ENCODE data around the gene PTPRE.

PTPRE gene

GRCh38 chr10:127892743-127893142 lies 14.2 kb upstream of the PTPRE start, which contains the start of gene CLRN3:
TSS of gene CLRN3 (minus strand) at chr10:127892941. CDS start at chr10:127892784, 157 bp downstream.
- no peak within 1 kb of the TSS for H3K9ac ChIP-seq (ENCODE audit: low read length)
- H3K4me3 ChIP-seq (ENCODE audit: low read length), result no peak within 1 kb of the TSS
- no peaks in the 10 kb centered on the region for H3K79me2 ChIP-seq (ENCODE audit: low read length)
- TF ChIP-seq CTCF (IDR thresholded peaks at IDR 0.05; ENCODE audit: low read depth, low read length) (no peak), EZH2phosphoT487 (IDR thresholded peaks at IDR 0.05; ENCODE audit: low read depth) (no peak)
- no peaks in the 10 kb centered on the region for H4K20me1 ChIP-seq (ENCODE audit: insufficient read depth, low read length)
- no peak within 1 kb of the TSS for H3K27ac ChIP-seq (ENCODE audit: low read length)
- H3K4me1 ChIP-seq (ENCODE audit: low read length), result no peaks in the 10 kb centered on the region
- H3K9me3 ChIP-seq (ENCODE audit: insufficient read depth, low read length), result no peaks in the 10 kb centered on the region
- H3K27me3 ChIP-seq (ENCODE audit: low read depth, low read length), result no peaks in the 10 kb centered on the region
- no peaks in the 10 kb centered on the region for H3K36me3 ChIP-seq (replicated peaks; ENCODE audit: low read depth, low read length)
- no peak within 1 kb of the TSS for H2AFZ ChIP-seq (ENCODE audit: low read depth, low read length)
- H3K4me2 ChIP-seq (ENCODE audit: low read length), result no peak within 1 kb of the TSS

- TF ChIP-seq EZH2phosphoT487 (IDR thresholded peaks at IDR 0.05; ENCODE audit: low read depth) (no peak), CTCF (IDR thresholded peaks at IDR 0.05; ENCODE audit: low read depth, low read length) (no peak)
- no peaks in the 10 kb centered on the region for H4K20me1 ChIP-seq (ENCODE audit: insufficient read depth, low read length)
- H2AFZ ChIP-seq (ENCODE audit: low read depth, low read length), result no peak overlapping the region
- no peaks in the 10 kb centered on the region for H3K4me1 ChIP-seq (ENCODE audit: low read length)
- no peaks in the 10 kb centered on the region for H3K9me3 ChIP-seq (ENCODE audit: insufficient read depth, low read length)
- H3K79me2 ChIP-seq (ENCODE audit: low read length), result no peaks in the 10 kb centered on the region
- no peaks in the 10 kb centered on the region for H3K27me3 ChIP-seq (ENCODE audit: low read depth, low read length)
- no peak overlapping the region for H3K27ac ChIP-seq (ENCODE audit: low read length)
- H3K4me3 ChIP-seq (ENCODE audit: low read length), result no peak overlapping the region
- no peak overlapping the region for H3K4me2 ChIP-seq (ENCODE audit: low read length)
- no peak overlapping the region for H3K9ac ChIP-seq (ENCODE audit: low read length)
- H3K36me3 ChIP-seq (replicated peaks; ENCODE audit: low read depth, low read length), result no peaks in the 10 kb centered on the region
These were observed 12.8 kb upstream of the PTPRE start for GRCh38 chr10:127894146-127894545.

GRCh38 chr10:127896590-127896989 lies 10.3 kb upstream of the PTPRE start:
- no peak overlapping the region for H3K4me3 ChIP-seq (ENCODE audit: low read length)
- no peaks in the 10 kb centered on the region for H3K4me1 ChIP-seq (ENCODE audit: low read length)
- no peak overlapping the region for H3K27ac ChIP-seq (ENCODE audit: low read length)
- TF ChIP-seq CTCF (IDR thresholded peaks at IDR 0.05; ENCODE audit: low read depth, low read length), result no peak
- no peak for TF ChIP-seq EZH2phosphoT487 (IDR thresholded peaks at IDR 0.05; ENCODE audit: low read depth)
- H3K9ac ChIP-seq (ENCODE audit: low read length), result no peak overlapping the region
- no peak overlapping the region for H3K4me2 ChIP-seq (ENCODE audit: low read length)
- H3K36me3 ChIP-seq (replicated peaks; ENCODE audit: low read depth, low read length), result no peaks in the 10 kb centered on the region
- no peaks in the 10 kb centered on the region for H3K27me3 ChIP-seq (ENCODE audit: low read depth, low read length)
- H3K9me3 ChIP-seq (ENCODE audit: insufficient read depth, low read length), result no peaks in the 10 kb centered on the region
- no peaks in the 10 kb centered on the region for H4K20me1 ChIP-seq (ENCODE audit: insufficient read depth, low read length)
- H2AFZ ChIP-seq (ENCODE audit: low read depth, low read length), result no peak overlapping the region
- no peaks in the 10 kb centered on the region for H3K79me2 ChIP-seq (ENCODE audit: low read length)

GRCh38 chr10:127897177-127897576 lies 9.7 kb upstream of the PTPRE start:
- Histone ChIP-seq H4K20me1 (ENCODE audit: insufficient read depth, low read length) (no peaks in the 10 kb centered on the region), H3K4me2 (ENCODE audit: low read length) (no peak overlapping the region), H3K27ac (ENCODE audit: low read length) (no peak overlapping the region), H3K9ac (ENCODE audit: low read length) (no peak overlapping the region), H3K36me3 (replicated peaks; ENCODE audit: low read depth, low read length) (no peaks in the 10 kb centered on the region), H2AFZ (ENCODE audit: low read depth, low read length) (no peak overlapping the region), H3K79me2 (ENCODE audit: low read length) (no peaks in the 10 kb centered on the region), H3K4me1 (ENCODE audit: low read length) (no peaks in the 10 kb centered on the region), H3K4me3 (ENCODE audit: low read length) (no peak overlapping the region), H3K9me3 (ENCODE audit: insufficient read depth, low read length) (no peaks in the 10 kb centered on the region), H3K27me3 (ENCODE audit: low read depth, low read length) (no peaks in the 10 kb centered on the region)
- no peak for TF ChIP-seq CTCF (IDR thresholded peaks at IDR 0.05; ENCODE audit: low read depth, low read length)
- TF ChIP-seq EZH2phosphoT487 (IDR thresholded peaks at IDR 0.05; ENCODE audit: low read depth), result no peak
